GM18526 (cell line): Measurements from ENCODE around the gene CDC42BPA.

ENCODE experiments used
- POLR2A ChIP-seq: IDR thresholded peaks from 3 replicates; pipeline ENCODE4 v1.6.1; 2011; ENCODE audit not compliant: insufficient read length; ENCODE audit errors: extremely low read depth

CDC42BPA gene

GRCh38 chr1:227318016-227318852 is at the start of gene CDC42BPA:
Gene CDC42BPA (minus strand): TSS chr1:227318492. CDS start chr1:227317182, 1,310 bp downstream.
- no peak for TF ChIP-seq POLR2A

GRCh38 chr1:227368009-227368408 is 49.7 kb upstream of the CDC42BPA start:
- TF ChIP-seq POLR2A, result no peak

- no peak for TF ChIP-seq POLR2A
Measured at GRCh38 chr1:227365473-227366431, 47.5 kb upstream of the CDC42BPA start.

GRCh38 chr1:227364657-227365056 is 46.4 kb upstream of the CDC42BPA start:
- TF ChIP-seq POLR2A, result no peak

GRCh38 chr1:227363825-227364224 is 45.5 kb upstream of the CDC42BPA start:
- TF ChIP-seq POLR2A, result no peak

- TF ChIP-seq POLR2A, result no peak
Measured at GRCh38 chr1:227362039-227362438, 43.7 kb upstream of the CDC42BPA start.

- no peak for TF ChIP-seq POLR2A
Measured at GRCh38 chr1:227357927-227358302, 39.6 kb upstream of the CDC42BPA start.

GRCh38 chr1:227357171-227357926 is 39.1 kb upstream of the CDC42BPA start:
- TF ChIP-seq POLR2A, result no peak

- no peak for TF ChIP-seq POLR2A
Measured at GRCh38 chr1:227356620-227357146, 38.4 kb upstream of the CDC42BPA start.

GRCh38 chr1:227355542-227356245 is 37.4 kb upstream of the CDC42BPA start:
- TF ChIP-seq POLR2A, result no peak

- no peak for TF ChIP-seq POLR2A
Measured at GRCh38 chr1:227353186-227353585, 34.9 kb upstream of the CDC42BPA start.

- TF ChIP-seq POLR2A, result no peak
Measured at GRCh38 chr1:227351443-227351842, 33.2 kb upstream of the CDC42BPA start.

- TF ChIP-seq POLR2A, result no peak
Measured at GRCh38 chr1:227349967-227350366, 31.7 kb upstream of the CDC42BPA start.
